Stimulated activated CD4-positive, alpha-beta T cell treated with anti-CD3 and anti-CD28 coated beads, Interleukin-4, amount 100 ng/mL, for 1 hour (primary cell): ENCODE measurements around the gene CPA5.

ENCODE experiments used
- DNase-seq: peaks from one replicate; pipeline ENCODE4 v3.0.0-alpha.2; 2020

Gene CPA5

DNA sequence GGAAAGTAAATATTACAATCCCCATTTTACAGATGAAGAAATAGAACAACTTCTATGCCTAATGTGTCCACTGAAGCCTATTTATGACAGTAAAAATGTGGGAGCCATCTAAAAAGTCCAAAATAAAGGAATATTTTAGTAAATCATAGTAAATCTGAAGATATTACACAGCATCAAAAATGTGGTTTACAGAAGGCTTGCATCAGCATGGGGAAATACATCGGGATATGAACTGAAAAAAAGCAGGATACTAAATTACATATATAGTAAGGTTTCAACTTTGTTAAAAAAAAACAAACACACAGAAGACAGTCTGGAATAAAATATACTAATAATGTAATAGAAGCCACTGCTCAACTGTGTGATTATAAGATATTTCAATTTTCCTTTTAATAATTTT lies 56.5 kb downstream of the CPA5 start:
- DNase-seq = no peak

DNA sequence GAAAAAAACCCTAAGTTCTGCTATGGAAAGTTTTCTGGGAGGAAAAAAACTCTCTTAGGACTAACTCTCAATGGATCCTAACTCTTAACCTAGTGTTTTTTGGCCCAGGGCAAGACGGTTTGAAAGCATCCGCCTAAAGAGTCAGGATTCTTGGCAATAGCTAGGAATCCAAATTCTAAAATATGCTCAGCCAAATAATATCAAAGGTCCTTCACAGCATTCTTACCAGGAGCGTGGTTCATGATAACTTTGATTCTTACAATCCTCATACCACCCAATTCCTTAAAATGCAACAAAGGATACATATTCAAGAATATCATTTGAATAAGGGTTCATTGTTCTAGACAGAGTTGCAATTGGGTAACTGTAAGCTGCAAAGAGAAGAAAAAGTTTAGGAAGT lies 57.0 kb downstream of the CPA5 start:
- no peak for DNase-seq

DNA sequence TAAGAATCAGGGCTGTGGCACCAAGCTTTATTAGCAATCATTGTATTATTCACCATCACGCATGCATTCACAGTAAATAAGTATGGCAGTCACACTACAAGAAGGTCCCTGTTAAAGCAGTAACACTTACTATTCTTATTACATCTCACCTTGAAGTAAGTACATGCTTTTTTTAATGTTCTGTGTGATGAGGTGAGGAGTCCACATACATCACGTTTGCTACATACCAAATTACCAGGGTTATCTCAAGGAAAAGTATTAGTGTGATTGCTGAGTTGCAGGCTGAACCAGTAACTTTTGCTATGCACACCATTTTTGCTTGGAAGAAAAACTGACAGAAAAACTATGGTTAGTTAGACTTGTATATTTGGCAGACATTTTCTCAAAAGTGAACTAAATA lies 60.4 kb downstream of the CPA5 start:
- DNase-seq = no peak

DNA sequence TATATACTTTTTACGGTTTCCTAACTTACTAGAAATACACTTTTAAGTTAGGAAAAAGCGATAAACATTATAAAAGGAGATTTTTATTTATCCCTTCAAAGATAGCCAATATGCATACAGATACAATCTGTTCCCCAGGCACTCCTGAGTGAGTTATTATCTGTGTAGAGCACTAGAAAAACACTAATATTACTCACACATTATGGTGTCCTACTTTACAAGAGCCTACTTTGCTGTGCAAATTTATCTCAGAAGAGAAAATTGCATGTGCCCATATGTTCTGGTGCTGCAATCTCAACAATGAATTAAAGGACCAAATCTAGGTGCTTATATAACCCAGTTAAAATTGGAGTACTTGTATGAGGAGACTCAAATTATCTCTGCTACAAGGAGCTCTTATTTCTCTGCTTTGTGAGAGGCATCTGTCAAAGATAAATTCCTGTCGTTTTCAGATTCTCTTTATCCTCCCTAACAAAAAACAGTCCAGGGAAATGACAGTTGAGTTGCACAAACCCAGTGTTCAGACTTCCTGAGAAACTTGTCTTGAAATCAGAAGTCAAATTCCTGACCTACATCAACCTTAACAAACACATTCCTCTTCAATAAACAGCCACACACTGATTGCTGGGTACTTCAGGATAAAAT lies 64.6 kb downstream of the CPA5 start:
- no peak for DNase-seq

DNA sequence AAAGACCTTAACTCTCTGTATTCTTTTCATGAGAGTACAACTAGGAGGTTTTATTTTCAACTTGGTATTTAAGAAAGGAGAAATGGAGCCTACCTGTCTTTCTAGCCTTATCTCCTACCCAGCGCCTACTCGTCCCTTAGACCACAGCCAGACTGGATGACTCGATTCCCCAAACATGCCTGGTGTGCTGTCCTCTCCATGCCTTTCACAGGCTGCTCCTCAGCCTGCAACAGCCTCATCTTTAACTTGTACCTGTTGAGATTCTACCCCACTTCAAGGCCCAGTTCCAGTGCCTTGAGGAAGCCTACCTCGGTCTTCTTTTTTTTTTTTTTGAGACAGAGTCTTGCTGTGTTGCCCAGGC lies 65.1 kb downstream of the CPA5 start:
- no peak for DNase-seq

DNA sequence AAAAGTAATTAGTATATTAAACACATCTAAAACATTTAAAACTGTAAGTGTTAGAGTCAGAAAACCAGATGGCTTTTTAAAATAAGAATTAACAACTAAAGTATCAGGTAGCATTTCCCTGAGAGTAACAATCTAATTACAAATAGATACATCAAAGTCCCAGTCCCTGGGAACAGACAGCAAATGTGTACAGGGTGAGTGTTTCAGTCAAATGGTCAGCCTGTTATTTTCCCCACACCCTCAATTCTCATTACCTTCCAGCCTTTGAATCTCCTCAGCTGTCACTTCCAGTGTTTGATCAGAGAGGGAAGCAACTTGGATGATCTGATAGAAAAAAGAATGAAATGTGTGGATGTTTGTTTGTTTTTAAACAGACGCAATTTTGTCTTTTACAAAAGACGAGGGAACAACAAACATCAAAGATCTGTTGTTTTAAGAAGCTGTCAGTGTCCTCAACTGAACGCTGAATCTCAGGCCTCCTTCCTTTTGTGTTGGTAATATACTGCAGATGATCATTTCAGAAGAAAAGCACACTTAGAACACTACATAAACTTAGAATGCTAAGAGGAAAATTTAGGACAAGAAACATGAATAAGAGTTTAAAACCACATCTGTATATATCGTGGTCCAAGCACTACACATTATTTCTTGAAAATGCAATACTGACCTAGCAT lies 66.4 kb downstream of the CPA5 start:
- no peak for DNase-seq

DNA sequence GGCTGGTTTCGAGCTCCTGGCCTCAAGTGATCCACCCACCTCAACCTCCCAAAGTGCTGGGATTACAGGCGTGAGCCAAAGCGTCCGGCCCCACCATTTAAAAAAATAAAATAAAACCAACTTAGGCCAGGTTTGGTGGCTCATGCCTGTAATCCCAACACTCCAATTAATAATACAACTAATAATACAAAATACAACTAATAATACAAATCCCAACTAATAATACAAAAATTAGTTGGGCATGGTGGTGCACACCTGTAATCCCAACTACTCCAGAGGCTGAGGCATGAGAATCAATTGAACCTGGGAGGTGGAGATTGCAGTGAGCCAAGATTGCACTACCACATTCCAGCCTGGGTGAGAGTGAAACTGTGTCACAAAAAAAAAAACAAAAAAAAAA lies 68.6 kb downstream of the CPA5 start:
- DNase-seq = no peak

DNA sequence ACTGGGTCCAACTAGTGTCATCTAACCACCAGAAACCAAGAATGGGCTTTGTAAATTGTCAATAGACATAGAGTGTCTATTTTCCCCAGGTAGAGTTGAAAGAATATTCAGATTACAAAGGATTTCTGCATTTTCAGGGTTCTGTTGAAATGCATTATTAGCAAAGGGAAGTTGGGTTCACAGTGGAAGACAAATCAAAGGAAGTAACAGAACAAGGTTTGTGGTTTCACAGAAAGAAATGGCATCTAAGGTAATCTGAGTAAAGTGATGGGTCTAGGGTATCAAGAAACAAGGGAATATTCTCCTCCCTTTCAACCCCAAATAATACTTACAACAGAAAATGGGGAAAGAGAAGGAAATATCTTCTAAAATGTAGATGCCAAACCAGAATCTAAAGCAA lies 70.4 kb downstream of the CPA5 start:
- DNase-seq = no peak

DNA sequence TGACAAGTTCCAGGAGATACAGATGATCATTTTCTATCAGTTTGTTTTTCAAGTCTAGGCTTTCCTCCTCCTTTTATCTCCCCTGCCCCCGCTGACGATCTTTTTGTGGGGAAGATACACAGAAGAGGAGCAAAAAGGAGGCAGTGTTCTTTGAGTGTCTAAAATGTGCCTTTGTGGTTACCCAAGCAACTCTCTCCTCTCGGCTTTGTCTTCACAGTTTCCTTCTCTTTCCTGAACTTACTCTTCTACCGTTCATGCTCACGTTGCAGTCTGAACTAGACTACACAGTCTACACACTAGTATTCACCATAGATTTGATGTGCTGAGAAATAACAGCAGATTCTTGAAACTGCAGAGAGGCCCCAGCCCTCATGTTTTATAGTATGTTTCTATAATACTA lies 72.6 kb downstream of the CPA5 start:
- DNase-seq = no peak

DNA sequence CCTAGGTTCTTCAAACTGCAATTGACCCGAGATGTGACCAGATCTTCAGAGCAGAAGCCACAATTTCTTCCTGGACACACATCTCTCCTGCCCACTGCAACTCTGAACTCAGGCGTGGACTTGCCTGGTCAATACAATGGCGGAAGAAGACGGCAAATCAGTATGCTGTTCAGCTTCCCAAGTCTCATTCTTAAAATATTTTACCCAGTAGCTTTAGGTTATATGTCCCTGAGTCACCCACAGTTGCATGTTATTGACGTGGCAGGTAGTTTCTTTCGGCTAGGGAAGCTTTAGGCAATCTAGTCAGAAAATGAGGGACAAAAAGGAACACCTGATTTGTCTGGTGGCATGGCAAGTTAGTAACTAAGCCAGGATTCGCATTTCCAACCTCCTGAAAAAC lies 73.7 kb downstream of the CPA5 start:
- DNase-seq = no peak
